Stimulated activated CD8-positive, alpha-beta memory T cell treated with anti-CD3 and anti-CD28 coated beads, Interleukin-7, amount 100 ng/mL, for 4 hours (primary cell): ENCODE measurements around the gene WWC2.
"Not testable (repeated sequence)": the region's sequence is repeated elsewhere in the genome, so short reads cannot be mapped to it uniquely, and the experiment has no call there.

Experiments used
- DNase-seq, 2 donors: peaks; one replicate each; pipeline ENCODE4 v3.0.0-alpha.2; 2020; ENCODE audit warnings: low read depth in 2 of 2

The WWC2 gene

GRCh38 chr4:183172881-183173280 is 73.8 kb downstream of the WWC2 start:
- no peak for DNase-seq

GRCh38 chr4:183173580-183174526 is 74.8 kb downstream of the WWC2 start:
- no peak for DNase-seq

DNA sequence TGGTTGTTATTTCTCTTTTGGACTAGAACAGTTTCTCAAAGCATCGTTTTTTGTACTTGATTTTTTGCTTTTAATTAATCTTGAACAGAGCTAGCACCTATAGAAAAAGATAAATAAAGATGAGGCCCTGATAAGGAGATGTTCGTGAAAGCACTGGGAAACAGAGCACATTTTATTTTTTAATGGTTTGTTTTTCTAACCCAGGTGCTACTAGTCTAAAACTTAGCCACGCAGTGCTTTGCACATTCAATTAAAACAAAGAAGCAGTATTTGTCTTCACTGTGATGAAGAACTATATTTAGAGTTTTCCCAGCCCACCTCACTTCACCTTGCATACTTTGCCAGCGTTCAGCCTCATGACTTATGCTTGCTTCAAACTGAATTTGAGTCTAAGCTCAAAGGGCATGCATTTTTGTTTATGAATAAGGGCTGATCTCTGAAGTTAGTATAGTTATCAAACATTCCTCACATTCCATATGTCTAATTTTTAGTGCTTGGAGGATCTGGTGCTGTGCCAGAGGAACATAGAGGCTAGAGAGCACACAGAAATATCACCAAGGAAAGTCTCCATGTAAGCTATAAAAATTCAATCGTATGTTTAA is 76.7 kb downstream of the WWC2 start:
- no peak for DNase-seq

GRCh38 chr4:183177001-183177400 is 77.9 kb downstream of the WWC2 start:
- DNase-seq: no peak

- DNase-seq: no peak
Observed at GRCh38 chr4:183178201-183178600, 79.1 kb downstream of the WWC2 start.

DNA sequence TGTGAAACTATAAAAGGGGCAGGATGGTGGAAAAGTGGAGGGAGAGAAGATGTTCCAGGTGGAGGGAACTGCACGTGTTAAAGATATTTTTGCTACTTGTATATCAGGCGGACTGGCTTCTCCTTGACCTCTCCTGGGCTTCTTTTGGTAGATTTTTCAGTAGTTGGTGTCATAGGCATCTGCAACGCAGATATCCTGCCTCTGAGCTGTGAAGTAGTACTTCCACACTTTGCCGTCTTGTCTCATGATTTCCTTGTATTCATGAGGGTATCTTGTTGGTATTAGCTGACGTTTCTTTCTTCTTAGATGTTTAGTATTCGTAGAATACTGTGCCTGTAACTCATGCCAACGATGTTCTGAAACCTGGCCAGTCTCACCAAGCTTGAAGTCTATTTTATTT is 81.0 kb downstream of the WWC2 start:
- no peak for DNase-seq

GRCh38 chr4:183180621-183181020 is 81.6 kb downstream of the WWC2 start:
- no peak for DNase-seq

DNA sequence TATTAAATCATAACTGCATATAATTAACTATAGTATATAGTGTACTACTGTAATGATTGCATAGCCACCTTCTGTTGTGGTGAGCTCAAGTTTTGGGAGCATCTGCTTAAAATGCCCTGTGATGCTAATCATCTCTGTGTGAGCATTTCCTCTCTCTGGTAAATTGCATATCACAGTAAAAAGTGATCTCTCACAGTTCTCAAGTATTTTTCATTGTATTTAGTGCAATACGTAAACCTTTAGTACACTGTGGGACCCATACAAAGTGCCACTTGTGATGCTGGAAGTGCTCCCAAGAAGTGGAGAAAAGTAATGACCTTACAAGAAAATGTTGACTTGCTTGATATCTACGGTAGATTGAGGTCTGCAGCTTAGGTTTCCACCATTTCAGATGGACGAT is 82.0 kb downstream of the WWC2 start:
- no peak for DNase-seq

- DNase-seq: no peak
Observed at GRCh38 chr4:183182873-183183725, 84.0 kb downstream of the WWC2 start.

DNA sequence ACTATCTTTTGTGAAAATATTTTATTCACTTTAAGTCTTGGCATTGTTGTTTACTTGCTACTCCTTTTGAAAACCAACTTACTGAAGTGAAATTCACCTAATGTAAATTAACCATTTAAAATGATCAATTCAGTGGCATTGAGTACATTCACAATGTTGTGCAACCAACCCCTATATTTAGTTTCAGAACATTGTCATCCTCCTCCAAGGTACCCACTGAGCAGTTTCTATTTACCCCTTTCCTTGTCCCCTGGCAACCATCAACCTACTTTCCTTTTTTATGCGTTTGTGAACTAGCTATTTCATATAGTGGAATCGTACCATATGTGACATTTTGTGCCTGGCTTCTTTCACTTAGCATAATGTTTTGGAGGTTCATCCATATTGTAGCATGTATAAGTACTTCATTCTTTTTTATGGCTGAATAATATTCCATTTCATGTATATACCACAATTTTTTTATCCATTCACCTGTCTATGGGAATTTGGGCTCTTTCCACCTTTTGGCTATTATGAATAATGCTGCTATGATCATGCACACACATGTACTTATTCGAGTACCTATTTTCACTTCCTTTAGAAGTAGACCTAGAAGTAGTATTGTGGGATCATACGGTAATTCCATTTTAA is 85.0 kb downstream of the WWC2 start:
- no peak for DNase-seq

GRCh38 chr4:183185018-183185417 is 86.0 kb downstream of the WWC2 start:
- no peak for DNase-seq

- no peak for DNase-seq
Observed at GRCh38 chr4:183185559-183185958, 86.5 kb downstream of the WWC2 start.

- no peak for DNase-seq
Observed at GRCh38 chr4:183186813-183187212, 87.8 kb downstream of the WWC2 start.

- DNase-seq: no peak
Observed at GRCh38 chr4:183190900-183191527, 92.0 kb downstream of the WWC2 start.

- DNase-seq: no peak
Observed at GRCh38 chr4:183191630-183192029, 92.6 kb downstream of the WWC2 start.

DNA sequence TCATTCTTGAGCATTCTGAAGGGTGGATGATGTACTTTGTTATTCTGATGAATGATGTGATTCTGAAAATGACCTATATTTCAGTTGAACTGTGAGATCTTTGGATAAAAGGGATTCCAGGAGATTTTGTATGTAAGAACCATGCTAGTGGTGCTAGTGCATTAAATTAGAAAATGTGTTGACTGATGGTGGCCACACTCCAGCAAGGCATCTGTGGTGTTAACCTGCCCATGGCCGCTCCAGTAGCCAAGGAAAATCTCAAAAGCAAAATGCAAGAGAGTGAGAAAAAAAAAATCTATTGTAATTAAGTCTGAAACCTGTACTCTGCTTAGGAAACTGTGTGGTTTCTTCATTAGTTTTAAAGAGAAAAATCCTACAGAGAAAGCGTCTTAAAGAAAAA is 93.5 kb downstream of the WWC2 start:
- no peak for DNase-seq

GRCh38 chr4:183193730-183194338 is 94.8 kb downstream of the WWC2 start:
- DNase-seq: not testable (repeated sequence)

GRCh38 chr4:183195534-183195933 is 96.5 kb downstream of the WWC2 start:
- no peak for DNase-seq

DNA sequence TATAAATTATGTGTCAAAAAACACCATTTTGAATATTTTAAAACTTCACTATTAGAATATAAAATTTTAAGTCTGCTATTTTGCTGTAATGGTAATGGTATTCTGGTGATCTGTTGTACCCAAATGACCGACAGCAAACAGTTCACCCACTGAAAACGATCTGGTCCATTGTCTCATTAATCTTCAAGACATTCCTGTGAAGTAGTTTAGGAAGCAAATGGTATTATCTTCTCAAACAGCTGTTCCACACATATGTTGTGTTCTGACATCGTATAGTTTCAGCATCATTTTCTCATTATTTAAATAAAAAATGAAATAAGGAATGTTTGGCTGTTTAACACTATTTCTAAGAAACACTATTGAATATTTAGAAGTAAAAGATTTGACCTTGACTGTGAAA is 98.1 kb downstream of the WWC2 start:
- no peak for DNase-seq

- no peak for DNase-seq
Observed at GRCh38 chr4:183200453-183200852, 101.4 kb downstream of the WWC2 start.

- no peak for DNase-seq
Observed at GRCh38 chr4:183201331-183201730, 102.3 kb downstream of the WWC2 start.
